ENCODE measurements around the gene DARS2. TPM values are rescaled to one million over a fixed set of nuclear protein-coding genes. Genes with fewer than 3 reads are reported as not detected.
A peak's percentile ranks its signal among the peaks of the same experiment; 100 is the strongest.

DARS2 gene
- total and polyA plus RNA-seq, 10 of the 15 experiments (the other 5 are each of a cell fraction or from before 2014, with no cell fraction given), result 23.9 to 69.7 (median 37.3) TPM

- TF ChIP-seq PRDM15 (CRISPR knock-in tag; IDR thresholded peaks at IDR 0.05) (no peak), MYC (IDR thresholded peaks at IDR 0.05; ENCODE audit: insufficient read depth, insufficient read length, insufficient replicate concordance, low read length, severe bottlenecking) (no peak), SMAD1 (IDR thresholded peaks at IDR 0.05; ENCODE audit: low read depth, partially characterized antibody) (no peak), CREM (IDR thresholded peaks at IDR 0.05; ENCODE audit: low read depth) (no peak), FOXM1 (IDR thresholded peaks at IDR 0.05; ENCODE audit: low read depth, low read length) (no peak), ZNF592 (IDR thresholded peaks at IDR 0.05) (no peak), YY1 (IDR thresholded peaks at IDR 0.05; ENCODE audit: low read depth, low read length) (no peak), MAX (IDR thresholded peaks at IDR 0.05; ENCODE audit: low read depth, low read length) (0 out of 2 replicates have a peak, but pooled peaks have one; percentile 9), POLR2AphosphoS5 (IDR thresholded peaks at IDR 0.05; ENCODE audit: low read length) (no peak), ZNF207 (IDR thresholded peaks at IDR 0.05; ENCODE audit: borderline replicate concordance) (no peak), CBX3 (IDR thresholded peaks at IDR 0.05; ENCODE audit: borderline replicate concordance, low read depth) (no peak), ZSCAN29 (IDR thresholded peaks at IDR 0.05) (no peak), IRF3 (IDR thresholded peaks at IDR 0.05) (no peak), YBX1 (IDR thresholded peaks at IDR 0.05) (no peak), KDM1A (IDR thresholded peaks at IDR 0.05; ENCODE audit: borderline replicate concordance) (0 out of 2 replicates have a peak, but pooled peaks have one; percentile 37), ZNF384 (IDR thresholded peaks at IDR 0.05; ENCODE audit: borderline replicate concordance, low read depth, low read length) (no peak), NR2C2 (IDR thresholded peaks at IDR 0.05; ENCODE audit: borderline replicate concordance, control insufficient read depth, insufficient read length, low read depth) (no peak), ESRRA (IDR thresholded peaks at IDR 0.05; ENCODE audit: low read length) (0 out of 2 replicates have a peak, but pooled peaks have one; percentile 14), ATF7 (IDR thresholded peaks at IDR 0.05; ENCODE audit: low read depth) (no peak)
Observed at GRCh38 chr1:173868266-173869020, 44.0 kb downstream of the DARS2 start, which contains the start of gene ZBTB37 (continued).

All from GM12878 (cell line).